SH-SY5Y (cell line): ENCODE data around the gene SOAT1.

ENCODE experiments used
- GATA2 ChIP-seq: IDR thresholded peaks from 2 replicates; pipeline ENCODE4 v1.6.1; 2011; ENCODE audit warnings: mild to moderate bottlenecking, low read depth, low read length
- GATA3 ChIP-seq: IDR thresholded peaks from 2 replicates; pipeline ENCODE4 v1.6.1; 2011; ENCODE audit warnings: low read depth, mild to moderate bottlenecking, low read length, moderate library complexity

- TF ChIP-seq GATA2 (no peak), GATA3 (no peak)
Observed at GRCh38 chr1:179295164-179295755, 1.7 kb downstream of the SOAT1 start.
